Measurements from ENCODE around the gene CACNA1D.

- TF ChIP-seq, protein P1, sequence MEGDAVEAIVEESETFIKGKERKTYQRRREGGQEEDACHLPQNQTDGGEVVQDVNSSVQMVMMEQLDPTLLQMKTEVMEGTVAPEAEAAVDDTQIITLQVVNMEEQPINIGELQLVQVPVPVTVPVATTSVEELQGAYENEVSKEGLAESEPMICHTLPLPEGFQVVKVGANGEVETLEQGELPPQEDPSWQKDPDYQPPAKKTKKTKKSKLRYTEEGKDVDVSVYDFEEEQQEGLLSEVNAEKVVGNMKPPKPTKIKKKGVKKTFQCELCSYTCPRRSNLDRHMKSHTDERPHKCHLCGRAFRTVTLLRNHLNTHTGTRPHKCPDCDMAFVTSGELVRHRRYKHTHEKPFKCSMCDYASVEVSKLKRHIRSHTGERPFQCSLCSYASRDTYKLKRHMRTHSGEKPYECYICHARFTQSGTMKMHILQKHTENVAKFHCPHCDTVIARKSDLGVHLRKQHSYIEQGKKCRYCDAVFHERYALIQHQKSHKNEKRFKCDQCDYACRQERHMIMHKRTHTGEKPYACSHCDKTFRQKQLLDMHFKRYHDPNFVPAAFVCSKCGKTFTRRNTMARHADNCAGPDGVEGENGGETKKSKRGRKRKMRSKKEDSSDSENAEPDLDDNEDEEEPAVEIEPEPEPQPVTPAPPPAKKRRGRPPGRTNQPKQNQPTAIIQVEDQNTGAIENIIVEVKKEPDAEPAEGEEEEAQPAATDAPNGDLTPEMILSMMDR (IDR thresholded peaks at IDR 0.05): no peak
- no peak for TF ChIP-seq POLR2AphosphoS5 (IDR thresholded peaks at IDR 0.05)
Observed at GRCh38 chr3:53805463-53806159, 311.2 kb downstream of the CACNA1D start.
